ENCODE data around the gene CSF2.

The CSF2 gene

GRCh38 chr5:132079619-132080018, 6.0 kb downstream of the CSF2 start:
- DNase-seq: no peak
- in situ Hi-C loops (cut with HindIII; ENCODE audit: low pct_ligation_motif_present, low pct_unique_long_range_greater_than_20kb, low sequenced_read_pairs): no loop called here

- in situ Hi-C loops (cut with HindIII; ENCODE audit: low pct_ligation_motif_present, low pct_unique_long_range_greater_than_20kb, low sequenced_read_pairs): no loop called here
- no peak for DNase-seq
These were observed 7.0 kb downstream of the CSF2 start for GRCh38 chr5:132080595-132080994.

- no peak for DNase-seq
- in situ Hi-C loops (cut with HindIII; ENCODE audit: low pct_ligation_motif_present, low pct_unique_long_range_greater_than_20kb, low sequenced_read_pairs): no loop called here
These were observed 7.9 kb downstream of the CSF2 start for GRCh38 chr5:132081458-132081857.

GRCh38 chr5:132082329-132083023, 8.9 kb downstream of the CSF2 start:
- in situ Hi-C loops (cut with HindIII; ENCODE audit: low pct_ligation_motif_present, low pct_unique_long_range_greater_than_20kb, low sequenced_read_pairs): no loop called here
- DNase-seq: no peak

- in situ Hi-C loops (cut with HindIII; ENCODE audit: low pct_ligation_motif_present, low pct_unique_long_range_greater_than_20kb, low sequenced_read_pairs): no loop called here
- no peak for DNase-seq
These were observed 9.6 kb downstream of the CSF2 start for GRCh38 chr5:132083071-132083678.

GRCh38 chr5:132085686-132086085, 12.1 kb downstream of the CSF2 start:
- in situ Hi-C loops (cut with HindIII; ENCODE audit: low pct_ligation_motif_present, low pct_unique_long_range_greater_than_20kb, low sequenced_read_pairs): no loop called here
- DNase-seq: no peak

- in situ Hi-C loops (cut with HindIII; ENCODE audit: low pct_ligation_motif_present, low pct_unique_long_range_greater_than_20kb, low sequenced_read_pairs): no loop called here
- peak; percentile 78 for DNase-seq
These were observed 12.7 kb downstream of the CSF2 start for GRCh38 chr5:132086277-132086794.

GRCh38 chr5:132087176-132087575, 13.6 kb downstream of the CSF2 start:
- DNase-seq: no peak
- in situ Hi-C loops (cut with HindIII; ENCODE audit: low pct_ligation_motif_present, low pct_unique_long_range_greater_than_20kb, low sequenced_read_pairs): no loop called here

- in situ Hi-C loops (cut with HindIII; ENCODE audit: low pct_ligation_motif_present, low pct_unique_long_range_greater_than_20kb, low sequenced_read_pairs): no loop called here
These were observed 14.1 kb downstream of the CSF2 start for GRCh38 chr5:132087661-132088060.

GRCh38 chr5:132089363-132089762, 15.8 kb downstream of the CSF2 start:
- in situ Hi-C loops (cut with HindIII; ENCODE audit: low pct_ligation_motif_present, low pct_unique_long_range_greater_than_20kb, low sequenced_read_pairs): no loop called here
- no peak for DNase-seq

More at GRCh38 chr5:132087661-132088060, 14.1 kb downstream of the CSF2 start:
- DNase-seq: no peak

GRCh38 chr5:132090107-132090506, 16.5 kb downstream of the CSF2 start:
- peak; percentile 79 for DNase-seq
- in situ Hi-C loops (cut with HindIII; ENCODE audit: low pct_ligation_motif_present, low pct_unique_long_range_greater_than_20kb, low sequenced_read_pairs): no loop called here

GRCh38 chr5:132093271-132093670, 19.7 kb downstream of the CSF2 start:
- DNase-seq: no peak
- in situ Hi-C loops (cut with HindIII; ENCODE audit: low pct_ligation_motif_present, low pct_unique_long_range_greater_than_20kb, low sequenced_read_pairs): no loop called here

- DNase-seq: peak; percentile 81
- in situ Hi-C loops (cut with HindIII; ENCODE audit: low pct_ligation_motif_present, low pct_unique_long_range_greater_than_20kb, low sequenced_read_pairs): no loop called here
These were observed 20.9 kb downstream of the CSF2 start for GRCh38 chr5:132094393-132095076.

GRCh38 chr5:132095077-132095410, 21.5 kb downstream of the CSF2 start:
- DNase-seq: no peak
- in situ Hi-C loops (cut with HindIII; ENCODE audit: low pct_ligation_motif_present, low pct_unique_long_range_greater_than_20kb, low sequenced_read_pairs): no loop called here

GRCh38 chr5:132095424-132095972, 21.9 kb downstream of the CSF2 start:
- in situ Hi-C loops (cut with HindIII; ENCODE audit: low pct_ligation_motif_present, low pct_unique_long_range_greater_than_20kb, low sequenced_read_pairs): no loop called here
- DNase-seq: no peak

- DNase-seq: no peak
- in situ Hi-C loops (cut with HindIII; ENCODE audit: low pct_ligation_motif_present, low pct_unique_long_range_greater_than_20kb, low sequenced_read_pairs): no loop called here
These were observed 23.3 kb downstream of the CSF2 start for GRCh38 chr5:132096904-132097303.

GRCh38 chr5:132098151-132098594, 24.6 kb downstream of the CSF2 start:
- in situ Hi-C loops (cut with HindIII; ENCODE audit: low pct_ligation_motif_present, low pct_unique_long_range_greater_than_20kb, low sequenced_read_pairs): no loop called here
- no peak for DNase-seq

- DNase-seq: no peak
- in situ Hi-C loops (cut with HindIII; ENCODE audit: low pct_ligation_motif_present, low pct_unique_long_range_greater_than_20kb, low sequenced_read_pairs): no loop called here
These were observed 25.0 kb downstream of the CSF2 start for GRCh38 chr5:132098621-132099020.

- DNase-seq: no peak
- in situ Hi-C loops (cut with HindIII; ENCODE audit: low pct_ligation_motif_present, low pct_unique_long_range_greater_than_20kb, low sequenced_read_pairs): no loop called here
These were observed 25.6 kb downstream of the CSF2 start for GRCh38 chr5:132099076-132099748.
